NCI-H1105 treated with DMSO at 0.1 percent for 48 hours (cell line): ENCODE results near the gene ARHGEF17.
A peak's percentile ranks its signal among the peaks of the same experiment; 100 is the strongest.

Experiments
- DNase-seq: peaks from one replicate; lab custom pipeline; 2025; lab: John Stamatoyannopoulos, UW

Gene ARHGEF17

DNA sequence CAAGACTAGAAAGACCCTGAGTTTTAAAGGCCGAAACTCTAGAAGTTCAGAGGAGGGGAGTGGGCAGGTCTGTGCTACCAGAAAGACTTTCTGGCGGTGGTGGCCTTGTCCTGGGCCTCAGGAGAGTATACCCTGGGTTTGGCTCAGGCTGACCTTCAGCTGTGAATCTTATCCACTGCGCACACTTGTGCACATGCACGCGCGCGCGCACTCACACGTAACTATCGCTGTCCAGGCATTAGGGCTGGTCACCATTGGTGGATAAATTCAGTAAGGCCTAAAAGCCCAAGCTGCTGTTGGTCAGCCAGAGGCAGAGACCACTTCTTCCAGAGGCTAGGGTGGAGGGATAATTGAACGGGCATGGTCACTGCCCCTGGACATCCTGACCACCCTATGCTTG is 25.1 kb downstream of the ARHGEF17 start:
- DNase-seq: no peak

DNA sequence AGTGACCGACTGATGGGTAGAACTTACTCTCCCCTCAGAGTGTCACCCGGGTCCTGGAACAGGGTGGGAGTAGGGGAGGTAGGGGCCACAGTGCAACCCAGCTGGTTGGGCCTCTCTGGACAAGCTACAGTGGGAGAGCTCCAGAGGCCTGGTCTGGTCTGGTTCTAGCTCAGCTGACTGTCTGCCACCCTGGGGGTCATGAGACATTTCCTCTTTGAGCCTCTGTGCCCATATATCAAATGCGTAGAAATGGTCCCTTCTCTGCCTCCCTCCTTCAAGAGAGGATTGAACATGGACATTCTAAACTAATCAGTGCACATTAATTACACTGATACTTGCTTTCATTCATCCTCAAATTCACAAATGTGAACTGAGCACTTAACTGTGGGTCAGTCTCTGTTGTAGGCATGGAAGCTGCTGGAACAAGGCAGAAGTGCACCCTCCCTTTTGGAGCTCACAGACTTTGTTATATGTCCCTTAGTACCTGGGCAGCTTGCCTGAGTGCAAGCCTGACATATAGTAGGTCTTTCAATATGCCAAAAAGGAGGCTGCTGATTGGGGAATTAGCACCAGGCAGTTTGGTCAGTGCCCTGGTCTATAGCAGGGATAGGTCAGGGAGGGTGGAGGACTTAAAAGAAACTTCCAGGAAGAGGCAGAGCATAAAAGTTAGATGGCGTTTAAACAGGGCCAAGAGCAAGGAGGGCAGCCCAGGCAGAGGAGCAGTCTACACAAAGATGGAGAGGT is 25.7 kb downstream of the ARHGEF17 start:
- no peak for DNase-seq

DNA sequence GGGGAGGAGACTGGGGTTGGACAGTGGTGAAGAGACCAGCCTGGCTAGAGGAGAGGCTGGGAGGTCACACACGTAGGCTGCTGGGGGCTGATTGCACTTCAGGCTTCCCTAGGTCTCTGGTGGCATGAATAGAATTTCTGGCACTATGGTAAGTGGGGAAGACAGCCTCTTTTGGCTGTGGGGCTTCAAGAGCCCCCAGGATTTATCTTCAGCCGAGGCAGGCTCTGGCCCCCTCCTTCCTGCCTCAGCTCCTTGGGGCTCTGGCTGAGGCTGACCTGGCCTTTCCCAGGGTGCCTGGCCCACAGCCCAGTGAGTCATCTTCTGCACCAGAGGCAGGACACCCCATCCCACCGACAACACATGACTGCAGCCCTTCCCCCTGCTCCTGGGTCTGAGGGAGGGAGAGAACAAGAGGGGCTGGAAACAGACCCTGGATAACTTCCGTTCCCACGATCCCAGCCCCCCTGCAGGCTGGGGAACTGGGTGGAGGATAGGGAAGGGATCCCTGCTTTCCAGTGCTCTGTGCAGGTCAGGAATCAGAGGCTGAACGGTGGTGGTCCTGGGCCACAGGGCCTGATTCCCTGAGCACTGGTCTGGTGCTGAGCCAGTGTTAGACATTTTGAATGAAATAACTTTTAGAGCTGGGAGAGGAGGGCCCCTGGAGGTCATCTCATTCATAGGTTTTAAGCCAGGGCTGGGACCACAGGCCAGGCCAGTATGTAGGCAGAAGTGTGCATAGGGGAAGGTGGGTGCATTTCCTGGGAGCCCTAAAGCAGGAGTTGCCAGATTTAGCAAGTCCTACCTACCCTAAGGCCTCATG is 26.5 kb downstream of the ARHGEF17 start:
- no peak for DNase-seq

DNA sequence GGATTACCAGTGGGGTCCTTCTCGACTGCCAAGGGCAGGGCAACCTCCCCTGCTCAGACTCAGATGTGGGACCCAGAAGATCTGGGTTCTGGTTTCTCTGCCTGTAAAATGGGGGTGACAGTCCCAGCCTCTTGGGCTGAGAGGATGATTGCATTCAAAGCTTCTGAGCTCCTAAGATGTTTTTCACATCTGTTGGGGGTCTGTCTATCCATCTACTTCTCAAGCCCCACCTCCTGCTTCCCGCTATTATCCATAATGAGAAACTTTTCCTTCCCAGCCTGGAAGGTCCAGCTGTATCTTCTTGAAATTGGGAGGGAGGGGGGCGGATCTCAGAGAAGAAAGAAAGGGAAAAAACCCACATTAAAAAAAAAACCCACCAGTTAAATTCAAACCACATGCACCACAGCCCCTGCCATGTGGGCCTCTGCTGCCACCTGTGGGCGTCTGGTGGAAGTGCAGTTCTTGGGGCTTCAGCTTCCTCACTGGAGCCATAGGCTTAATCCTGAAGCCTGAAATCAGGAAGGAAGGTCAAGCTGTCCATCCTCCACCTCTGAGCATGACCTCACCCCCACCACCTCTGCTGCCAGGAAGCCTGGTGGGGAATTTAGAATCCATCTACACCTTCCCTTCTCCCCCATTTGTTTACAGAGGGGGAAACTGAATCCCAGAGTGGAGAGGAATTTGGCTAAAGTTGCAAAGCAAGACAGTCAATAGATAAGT is 27.3 kb downstream of the ARHGEF17 start:
- peak; percentile 62 for DNase-seq

DNA sequence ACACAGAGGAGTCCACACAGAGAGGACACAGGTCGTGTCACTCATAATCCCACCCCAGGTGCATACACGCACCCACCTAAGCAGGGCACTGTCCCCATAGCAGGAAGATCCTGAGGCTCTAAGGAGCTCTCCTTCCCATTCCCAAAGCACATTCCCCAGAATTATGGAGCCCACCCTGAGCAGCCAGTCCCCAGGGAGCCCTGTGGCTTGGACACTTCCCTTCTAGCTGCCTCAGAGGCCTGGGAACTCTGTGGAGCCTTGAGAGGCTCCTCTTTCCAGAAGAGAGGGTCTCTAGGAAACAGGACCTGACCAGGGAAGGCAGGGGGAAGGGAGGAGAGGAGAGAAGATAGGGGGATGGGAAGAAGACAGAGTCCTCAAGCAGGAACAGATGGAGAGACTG is 29.8 kb downstream of the ARHGEF17 start:
- no peak for DNase-seq

DNA sequence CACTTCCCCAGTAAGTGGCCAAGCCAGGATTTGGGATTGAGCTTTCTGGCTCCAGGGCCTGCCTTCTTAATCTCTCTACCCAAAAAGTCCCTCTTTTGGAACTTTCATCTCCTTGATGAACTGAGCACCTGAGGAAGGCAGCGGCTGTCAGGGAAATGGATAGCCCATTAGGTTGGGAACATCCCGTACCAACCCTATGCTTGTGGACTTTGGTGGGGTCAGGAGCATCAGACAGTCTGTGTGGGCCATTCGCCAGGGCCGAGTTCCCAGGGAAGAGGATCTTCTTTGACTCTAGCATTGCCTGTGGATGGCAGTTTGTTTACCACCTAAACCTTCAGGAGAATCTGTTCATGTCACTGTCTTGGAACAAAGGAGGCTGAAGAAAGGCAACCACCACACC is 30.2 kb downstream of the ARHGEF17 start:
- DNase-seq: no peak

DNA sequence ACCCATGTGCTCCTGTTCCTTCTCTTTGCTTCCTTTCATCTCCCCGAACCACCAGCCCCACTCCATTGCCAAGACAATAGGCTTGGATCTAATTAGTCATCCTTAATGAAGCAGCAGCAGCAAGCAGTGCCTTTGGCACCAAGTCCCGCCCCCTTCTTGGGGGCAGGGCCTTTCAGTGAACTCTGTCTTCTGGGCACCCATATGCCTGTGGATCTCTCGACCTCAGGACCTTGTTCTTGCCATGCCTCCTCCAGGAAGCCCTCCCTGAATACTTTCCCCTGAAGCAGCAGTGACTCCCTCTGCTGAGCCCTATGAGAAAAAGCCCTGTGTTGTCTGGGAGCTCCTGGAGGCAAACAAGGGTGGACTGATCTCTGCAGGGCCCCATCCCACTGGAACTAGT is 32.1 kb downstream of the ARHGEF17 start:
- DNase-seq: no peak

DNA sequence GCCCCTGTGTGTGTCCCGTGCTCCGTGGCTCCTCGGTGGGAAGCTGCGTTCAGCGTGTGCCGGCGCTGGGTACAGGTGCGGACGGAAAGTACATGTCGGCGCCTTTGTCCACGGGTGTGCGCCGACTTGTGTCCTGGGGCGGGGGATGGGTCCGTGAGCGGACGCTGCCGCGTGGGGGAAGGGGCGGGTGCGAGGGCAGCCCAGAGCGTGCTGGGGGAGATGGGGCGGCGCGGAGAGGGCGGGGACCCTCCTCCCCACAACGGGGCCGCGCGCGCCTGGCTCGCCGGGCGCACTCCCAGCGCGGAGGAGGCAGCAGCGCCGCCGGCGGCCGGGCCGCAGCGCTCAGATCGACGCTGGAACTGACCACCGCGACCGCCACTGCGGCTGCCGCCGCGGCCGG is 34.6 kb downstream of the ARHGEF17 start:
- peak; percentile 41 for DNase-seq

DNA sequence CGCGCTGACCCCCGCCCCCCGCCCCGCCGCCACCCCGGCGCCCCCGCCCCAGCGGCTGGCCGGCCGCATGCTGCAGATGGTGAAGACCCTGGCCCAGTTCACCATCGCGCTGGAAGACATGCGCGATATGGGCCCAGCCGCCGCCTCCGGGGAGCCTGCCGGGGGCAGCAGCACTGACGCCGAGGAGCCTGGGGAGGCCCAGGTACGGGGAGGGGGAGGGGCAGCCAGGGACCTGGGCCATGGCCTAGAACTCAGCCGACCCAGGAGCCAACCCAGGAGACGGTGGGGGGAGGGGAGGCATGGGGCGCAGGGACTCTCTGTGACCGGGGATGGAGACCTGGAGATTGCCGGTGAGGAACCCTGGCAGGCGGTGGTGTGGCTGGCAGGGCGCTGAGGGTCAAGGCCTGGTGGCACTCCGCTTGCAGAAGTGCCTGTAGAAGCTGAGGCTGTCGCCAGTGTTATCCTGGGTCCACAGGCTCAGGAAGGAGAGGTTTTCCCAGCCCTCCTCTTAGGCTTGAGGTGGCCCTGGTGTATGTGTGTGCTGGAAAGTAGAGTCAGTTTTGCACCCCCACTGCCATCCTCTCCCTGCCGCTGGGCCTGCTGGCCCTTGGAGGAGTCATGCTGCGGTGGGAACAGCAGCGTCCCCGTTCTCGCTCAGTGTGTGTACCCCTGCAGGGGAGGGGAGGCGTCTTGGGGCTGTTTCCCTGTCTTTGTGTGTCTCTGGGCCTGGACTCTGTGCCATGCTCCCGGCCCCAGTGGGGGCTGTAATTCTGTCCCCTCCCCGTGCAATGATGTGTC is 35.2 kb downstream of the ARHGEF17 start:
- DNase-seq: no peak

DNA sequence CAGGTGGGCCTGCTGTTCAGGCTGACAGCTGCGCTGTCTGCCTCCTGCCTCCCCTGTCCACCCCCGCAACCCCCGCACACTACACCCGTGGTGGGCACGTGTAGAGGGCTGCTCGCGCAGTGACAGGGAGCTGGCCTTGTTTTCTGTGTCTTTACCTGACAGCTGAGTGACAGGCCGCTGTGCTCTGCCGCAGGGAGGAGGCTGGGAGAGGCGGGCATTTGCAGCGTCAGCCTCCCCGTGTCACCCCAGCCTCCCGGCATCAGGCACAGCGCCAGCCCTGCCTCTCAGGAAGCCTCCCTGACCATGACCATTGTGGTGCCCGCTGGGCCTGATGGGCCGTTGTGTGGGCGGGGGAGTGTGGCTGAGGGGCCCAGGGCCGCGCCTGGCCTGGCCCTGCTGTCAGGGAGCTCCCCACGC is 36.1 kb downstream of the ARHGEF17 start:
- DNase-seq: no peak

DNA sequence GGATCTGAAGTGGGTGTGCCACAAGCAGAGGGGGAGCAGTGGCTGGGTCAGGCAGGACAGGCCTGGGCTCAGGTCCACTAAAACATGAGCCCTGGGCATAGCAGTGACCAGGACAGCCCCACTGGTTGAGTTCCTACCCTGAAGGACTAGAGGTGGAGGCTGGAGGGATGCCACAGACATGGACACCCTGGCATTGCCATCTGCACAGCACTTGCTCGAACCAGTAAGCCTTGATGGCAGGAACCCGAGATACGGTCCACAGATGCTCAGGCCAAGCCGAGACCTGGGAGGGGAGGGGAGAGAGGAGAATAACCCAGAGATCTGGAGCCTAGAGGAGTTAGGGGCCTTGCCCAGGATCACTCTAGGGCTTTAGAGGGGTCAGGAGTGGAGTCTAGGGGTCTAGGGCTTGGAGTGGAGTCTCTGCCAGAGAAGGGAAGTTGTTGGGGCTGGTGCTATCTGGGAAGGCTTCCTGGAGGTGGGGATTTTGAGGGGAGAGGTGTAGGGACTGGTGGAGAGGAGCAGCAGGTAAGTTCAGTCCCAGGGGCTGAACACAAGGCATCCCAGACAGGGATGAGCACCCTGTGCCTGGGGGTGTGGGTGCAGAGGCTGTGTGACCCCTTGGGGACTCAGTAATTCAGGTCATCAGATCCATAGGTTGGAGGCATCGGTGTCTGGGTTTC is 37.5 kb downstream of the ARHGEF17 start:
- no peak for DNase-seq

DNA sequence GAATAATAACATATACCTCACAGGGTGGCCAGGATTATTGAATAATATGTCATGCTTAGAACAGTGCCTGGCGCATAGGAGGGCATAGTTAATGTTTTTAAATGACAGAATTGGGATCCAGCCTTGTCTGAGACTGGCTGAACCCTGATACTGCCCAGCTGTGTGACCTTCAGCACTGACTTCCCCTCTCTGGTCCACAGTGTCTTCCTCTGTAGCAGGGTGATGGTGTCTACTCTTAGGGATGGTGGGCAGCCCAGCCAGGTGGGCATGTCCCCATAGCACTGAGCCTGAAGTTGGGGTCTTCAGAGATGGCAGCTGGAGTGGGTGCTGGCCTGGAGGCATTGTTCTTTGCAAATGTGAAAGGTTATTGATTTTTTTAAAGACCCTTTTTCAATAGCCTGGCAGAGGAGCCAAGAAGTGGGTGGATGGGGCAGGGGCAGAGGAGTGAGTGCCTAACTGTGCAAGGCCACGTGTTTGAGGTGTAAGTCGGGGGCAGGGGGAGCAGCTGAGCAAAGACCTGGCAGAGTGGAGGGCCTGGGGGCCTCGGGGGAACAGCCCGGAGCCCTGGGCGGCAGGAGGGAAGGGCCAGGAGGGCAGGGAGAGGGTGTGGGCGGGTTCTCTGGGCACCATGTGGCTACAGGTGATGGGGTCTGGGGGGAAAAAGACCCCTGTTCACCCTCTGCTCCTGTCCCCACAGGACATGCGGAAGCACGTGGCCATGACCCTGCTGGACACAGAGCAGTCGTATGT is 38.3 kb downstream of the ARHGEF17 start:
- DNase-seq: no peak

DNA sequence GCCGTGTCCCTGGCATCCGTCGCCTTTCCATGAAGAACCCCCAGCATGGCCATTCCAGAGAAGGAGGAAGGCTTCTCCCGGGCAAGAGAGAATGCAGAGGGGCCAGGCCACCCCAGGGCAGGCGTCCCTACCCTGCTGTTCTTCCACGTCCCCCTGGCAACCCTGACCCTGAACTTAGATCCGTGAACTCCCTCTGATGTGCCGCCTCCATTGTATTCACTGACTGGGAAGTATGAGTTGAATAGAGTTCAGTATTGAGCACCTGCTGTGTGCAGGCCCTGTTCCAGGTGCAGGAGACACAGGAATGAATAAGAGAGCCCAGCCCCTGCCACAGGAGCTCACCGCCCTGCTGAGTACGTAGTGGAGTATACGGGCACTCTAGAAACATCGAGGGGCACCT is 39.0 kb downstream of the ARHGEF17 start:
- no peak for DNase-seq

DNA sequence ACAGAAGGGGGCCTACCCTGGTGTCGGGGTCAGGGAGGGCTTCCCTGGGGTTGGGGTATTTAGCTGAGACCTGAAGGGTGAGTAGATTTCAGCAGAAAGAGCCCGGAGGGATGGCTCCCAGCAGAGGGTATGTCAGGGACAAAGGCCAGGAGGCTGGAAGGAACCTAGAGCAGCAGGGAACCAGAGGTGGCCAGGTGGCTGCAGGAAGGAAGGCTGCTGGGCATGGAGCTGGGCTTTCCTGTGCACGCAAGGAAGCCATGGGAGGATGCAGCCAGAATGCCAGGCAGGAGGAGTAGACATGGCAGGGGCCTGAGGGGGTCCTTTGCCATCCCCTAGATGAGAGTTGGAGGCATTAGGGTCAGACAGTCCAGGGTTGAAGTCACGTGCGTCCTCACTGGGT is 40.8 kb downstream of the ARHGEF17 start:
- DNase-seq: no peak

DNA sequence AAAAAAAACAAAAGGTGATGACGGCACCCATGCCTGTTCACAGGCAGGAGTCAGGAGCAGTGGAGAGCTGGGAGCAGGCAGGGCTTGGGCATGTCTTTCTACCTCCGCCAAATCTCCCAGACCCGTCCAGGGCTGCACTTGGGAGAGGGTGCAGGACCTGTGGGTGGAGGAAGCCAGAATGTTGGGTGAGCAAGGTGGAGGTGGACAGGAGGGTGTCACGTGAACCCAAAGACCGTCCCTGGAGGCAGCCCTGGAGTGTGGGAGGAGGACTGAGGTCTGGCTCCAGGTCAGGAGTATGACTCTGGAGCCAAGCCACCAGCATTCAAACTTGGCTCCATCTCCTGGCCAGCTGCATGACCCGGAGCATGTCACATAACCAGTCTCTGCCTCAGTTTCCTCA is 41.6 kb downstream of the ARHGEF17 start:
- no peak for DNase-seq

DNA sequence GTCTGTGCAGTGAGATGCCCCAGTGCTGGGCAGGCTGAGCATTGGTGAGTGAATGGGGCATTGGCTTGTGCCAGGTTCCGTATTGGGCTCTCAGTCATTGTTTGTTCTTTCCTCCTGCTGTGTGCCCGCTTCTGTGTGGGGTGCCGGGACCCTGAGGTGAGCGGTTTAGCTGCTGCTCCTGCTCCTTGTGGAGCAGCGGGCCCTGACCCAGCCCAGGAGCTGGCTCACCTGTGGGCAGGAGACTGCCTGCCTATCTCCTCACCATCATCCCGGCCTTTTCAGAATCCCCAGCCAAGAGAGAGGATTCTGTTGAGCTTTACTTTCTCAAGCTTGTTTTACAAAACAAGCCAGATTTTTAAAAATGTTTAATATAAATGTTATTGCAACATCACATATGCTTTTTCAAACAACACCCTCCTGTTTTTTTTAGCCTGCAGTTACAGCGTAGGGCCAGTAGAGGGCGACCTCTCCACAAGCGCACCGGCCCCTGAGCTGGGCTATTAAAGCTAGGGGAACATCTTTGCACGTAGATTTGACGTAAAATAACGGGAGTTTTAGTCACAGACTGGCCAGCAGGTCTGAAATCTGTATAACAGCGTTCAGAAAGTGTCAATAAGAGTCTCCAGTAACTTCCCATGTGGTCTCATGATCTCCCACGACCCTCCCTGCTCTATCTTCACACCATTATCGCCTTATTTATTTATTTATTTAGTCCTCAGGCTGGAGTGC is 43.0 kb downstream of the ARHGEF17 start:
- peak; percentile 68 for DNase-seq

DNA sequence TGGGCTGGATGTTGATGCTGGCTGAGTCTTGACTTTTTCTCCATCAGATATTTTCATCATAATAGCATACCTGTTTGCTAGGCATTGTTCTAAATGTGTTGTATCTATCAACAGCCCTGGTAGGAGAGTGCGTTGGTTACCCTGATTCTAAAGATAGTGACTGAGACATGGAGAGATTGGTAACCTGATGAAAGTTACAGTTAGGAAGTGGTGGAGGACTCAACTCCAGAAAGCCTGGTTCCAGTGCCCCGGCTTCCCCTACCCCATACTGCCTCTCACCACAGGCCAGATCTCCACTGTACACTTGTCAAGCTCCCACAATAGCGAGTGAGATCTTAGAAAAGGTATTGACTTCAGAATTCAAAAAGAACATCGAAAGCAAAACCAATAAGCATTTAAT is 45.3 kb downstream of the ARHGEF17 start:
- no peak for DNase-seq

DNA sequence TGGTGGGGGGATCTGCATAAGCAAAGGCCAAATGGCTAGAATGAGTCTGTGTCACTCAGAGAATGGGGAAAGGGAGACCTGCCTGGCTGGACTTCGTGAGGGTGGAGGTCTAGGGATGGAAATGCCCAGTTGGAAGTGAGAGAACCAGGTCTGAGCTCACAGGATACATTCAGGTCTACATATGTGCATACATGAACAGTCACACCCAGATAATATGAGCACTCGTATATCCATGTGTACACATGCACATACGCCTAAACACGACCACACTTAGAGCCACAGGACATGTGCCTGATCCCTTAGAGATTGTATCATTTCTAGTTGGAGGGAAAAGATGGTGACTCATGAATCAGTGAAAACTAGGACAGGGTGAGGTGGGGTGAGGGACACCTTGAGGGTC is 47.0 kb downstream of the ARHGEF17 start:
- DNase-seq: no peak

DNA sequence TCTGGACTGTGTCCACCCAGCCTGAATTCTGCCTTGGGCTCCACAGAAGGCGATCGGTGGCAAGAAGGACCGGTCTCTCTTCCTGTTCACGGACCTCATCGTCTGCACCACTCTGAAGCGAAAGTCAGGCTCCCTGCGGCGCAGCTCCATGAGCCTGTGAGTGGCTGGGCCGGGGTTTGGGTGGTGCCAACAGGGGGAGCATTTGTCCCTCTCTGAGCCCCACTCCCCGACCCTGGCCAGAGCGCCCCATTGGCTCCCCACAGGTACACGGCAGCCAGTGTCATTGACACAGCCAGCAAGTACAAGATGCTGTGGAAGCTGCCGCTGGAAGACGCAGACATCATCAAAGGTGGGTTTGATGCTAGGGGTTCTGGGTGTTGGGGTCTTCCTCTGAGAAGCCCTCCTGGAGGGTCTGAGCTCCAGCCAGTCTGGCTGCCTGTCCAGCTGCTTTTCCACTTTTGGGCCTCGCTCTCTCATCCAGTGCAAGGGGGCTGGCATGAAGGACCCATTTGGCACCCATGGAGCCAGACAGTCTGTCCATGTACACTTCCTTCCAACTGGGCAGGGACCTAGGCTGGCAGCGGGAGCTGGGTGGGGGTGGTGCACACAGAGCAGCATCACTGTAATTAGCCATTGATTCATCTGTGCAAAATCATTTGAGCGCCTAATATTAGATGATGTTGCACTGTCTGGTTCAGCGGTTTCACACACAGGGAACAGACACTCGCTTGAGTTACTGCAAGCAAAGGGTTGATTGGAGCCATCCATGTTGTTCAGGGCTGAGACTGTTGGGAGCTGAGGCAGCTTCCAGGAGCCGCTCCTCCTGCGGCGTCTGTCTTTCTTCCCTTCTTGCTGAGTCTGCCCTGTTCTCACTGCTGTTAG is 49.1 kb downstream of the ARHGEF17 start:
- DNase-seq: no peak
